Subcutaneous abdominal adipose tissue (tissue), 5 donors: ENCODE data around the gene RDH16.
"Not testable (repeated sequence)": the region's sequence is repeated elsewhere in the genome, so short reads cannot be mapped to it uniquely, and the experiment has no call there.

Source experiments
- H3K27ac ChIP-seq: one replicate; pipeline ENCODE4 v1.7.0; 2013; ENCODE audit warnings: low read depth, mild to moderate bottlenecking, inconsistent platforms, low read length, moderate library complexity
- H3K27me3 ChIP-seq, 5 donors: one replicate each; pipeline ENCODE4 v1.7.0; 2013; ENCODE audit warnings: low read length in 5 of 5, inconsistent platforms in 1 of 5; ENCODE audit not compliant: control insufficient read depth in 5 of 5, insufficient read depth in 4 of 5
- H3K36me3 ChIP-seq, 5 donors: one replicate each; pipeline ENCODE4 v1.7.0; 2013; ENCODE audit warnings: low read length in 5 of 5; ENCODE audit not compliant: control insufficient read depth in 5 of 5, insufficient read depth in 5 of 5
- H3K4me1 ChIP-seq, 5 donors: one replicate each; pipeline ENCODE4 v1.7.0; 2013; ENCODE audit warnings: low read length in 5 of 5, mild to moderate bottlenecking in 3 of 5, moderate library complexity in 1 of 5; ENCODE audit not compliant: control insufficient read depth in 5 of 5, insufficient read depth in 5 of 5
- H3K4me3 ChIP-seq, 5 donors: one replicate each; pipeline ENCODE4 v1.7.0; 2013; ENCODE audit warnings: low read length in 5 of 5, low read depth in 1 of 5
- H3K9ac ChIP-seq, 5 donors: one replicate each; pipeline ENCODE4 v1.7.0; 2013; ENCODE audit warnings: low read length in 5 of 5, mild to moderate bottlenecking in 4 of 5, moderate library complexity in 3 of 5
- H3K9me3 ChIP-seq, 5 donors: one replicate each; pipeline ENCODE4 v1.7.0; 2013; ENCODE audit warnings: low read length in 5 of 5; ENCODE audit not compliant: control insufficient read depth in 5 of 5
- donor health status: healthy.
- donor health status: healthy.
- donor health status: healthy.
- donor health status: healthy.
- donor health status: healthy.

RDH16 gene

GRCh38 chr12:56978397-56979138 lies 21.2 kb upstream of the RDH16 start:
- H3K4me1 ChIP-seq = no peaks in the 10 kb centered on the region
- no peak overlapping the region for H3K27ac ChIP-seq
- H3K9me3 ChIP-seq = no peaks in the 10 kb centered on the region
- H3K36me3 ChIP-seq = peaks cover 0 to 2% (median 0%) of the 10 kb centered on the region in 5 donors
- no peak overlapping the region for H3K9ac ChIP-seq
- no peak overlapping the region for H3K4me3 ChIP-seq
- no peaks in the 10 kb centered on the region for H3K27me3 ChIP-seq

GRCh38 chr12:56977361-56977760 lies 20.0 kb upstream of the RDH16 start:
- not testable (repeated sequence) for H3K9ac ChIP-seq, H3K4me1 ChIP-seq, H3K4me3 ChIP-seq, H3K9me3 ChIP-seq, H3K27ac ChIP-seq, H3K27me3 ChIP-seq, H3K36me3 ChIP-seq

GRCh38 chr12:56974224-56974623 lies 16.8 kb upstream of the RDH16 start:
- H3K4me3 ChIP-seq, H3K9ac ChIP-seq, H3K36me3 ChIP-seq, H3K4me1 ChIP-seq, H3K27ac ChIP-seq, H3K27me3 ChIP-seq, H3K9me3 ChIP-seq: not testable (repeated sequence)

GRCh38 chr12:56968910-56969309 lies 11.5 kb upstream of the RDH16 start:
- not testable (repeated sequence) for H3K4me3 ChIP-seq, H3K4me1 ChIP-seq, H3K27ac ChIP-seq, H3K27me3 ChIP-seq, H3K9ac ChIP-seq, H3K36me3 ChIP-seq, H3K9me3 ChIP-seq

DNA sequence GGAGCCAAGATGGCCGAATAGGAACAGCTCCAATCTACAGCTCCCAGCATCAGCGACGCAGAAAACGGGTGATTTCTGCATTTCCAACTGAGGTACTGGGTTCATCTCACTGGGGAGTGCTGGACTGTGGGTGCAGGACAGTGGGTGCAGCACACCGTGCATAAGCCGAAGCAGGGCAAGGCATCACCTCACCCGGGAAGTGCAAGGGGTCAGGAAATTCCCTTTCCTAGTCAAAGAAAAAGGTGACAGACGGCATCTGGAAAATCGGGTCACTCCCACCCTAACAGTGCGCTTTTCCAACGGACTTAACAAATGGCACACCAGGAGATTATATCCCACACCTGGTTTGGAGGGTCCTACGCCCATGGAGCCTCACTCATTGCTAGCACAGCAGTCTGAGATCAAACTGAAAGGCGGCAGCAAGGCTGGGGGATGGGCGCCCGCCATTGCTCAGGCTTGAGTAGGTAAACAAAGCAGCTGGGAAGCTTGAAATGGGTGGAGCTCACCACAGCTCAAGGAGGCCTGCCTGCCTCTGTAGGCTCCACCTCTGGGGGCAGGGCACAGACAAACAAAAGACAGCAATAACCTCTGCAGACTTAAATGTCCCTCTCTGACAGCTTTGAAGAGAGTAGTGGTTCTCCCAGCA lies 8.7 kb upstream of the RDH16 start:
- not testable (repeated sequence) for H3K36me3 ChIP-seq, H3K9ac ChIP-seq, H3K27ac ChIP-seq, H3K4me3 ChIP-seq, H3K4me1 ChIP-seq, H3K27me3 ChIP-seq, H3K9me3 ChIP-seq

DNA sequence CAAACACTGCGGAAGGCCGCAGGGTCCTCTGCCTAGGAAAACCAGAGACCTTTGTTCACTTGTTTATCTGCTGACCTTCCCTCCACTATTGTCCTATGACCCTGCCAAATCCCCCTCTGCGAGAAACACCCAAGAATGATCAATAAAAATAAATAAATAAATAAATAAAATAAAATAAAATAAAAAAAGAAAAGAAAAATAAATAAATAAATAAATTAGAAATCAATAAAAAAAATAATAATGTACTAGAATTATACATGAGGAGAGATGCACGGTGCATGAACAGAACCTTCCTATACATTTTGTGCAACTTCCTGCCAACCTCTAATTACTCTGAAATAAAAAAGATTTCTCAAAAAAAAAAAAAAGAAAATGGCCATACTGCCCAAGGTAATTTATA lies 7.7 kb upstream of the RDH16 start:
- H3K9me3 ChIP-seq, H3K27ac ChIP-seq, H3K4me1 ChIP-seq, H3K9ac ChIP-seq, H3K36me3 ChIP-seq, H3K4me3 ChIP-seq, H3K27me3 ChIP-seq: not testable (repeated sequence)

GRCh38 chr12:56963557-56963956 lies 6.1 kb upstream of the RDH16 start:
- H3K36me3 ChIP-seq, H3K9me3 ChIP-seq, H3K27ac ChIP-seq, H3K4me1 ChIP-seq, H3K27me3 ChIP-seq, H3K4me3 ChIP-seq, H3K9ac ChIP-seq: not testable (repeated sequence)

DNA sequence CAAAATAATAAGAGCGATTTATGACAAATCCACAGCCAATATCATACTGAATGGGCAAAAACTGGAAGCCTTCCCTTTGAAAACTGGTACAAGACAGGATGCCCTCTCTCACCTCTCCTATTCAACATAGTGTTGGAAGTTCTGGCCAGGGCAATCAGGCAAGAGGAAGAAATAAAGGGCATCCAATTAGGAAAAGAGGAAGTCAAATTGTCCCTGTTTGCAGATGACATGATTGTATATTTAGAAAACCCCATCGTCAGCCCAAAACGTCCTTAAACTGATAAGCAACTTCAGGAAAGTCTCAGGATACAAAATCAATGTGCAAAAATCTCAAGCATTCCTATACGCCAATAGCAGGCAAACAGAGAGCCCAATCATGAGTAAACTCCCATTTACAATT lies 4.8 kb upstream of the RDH16 start:
- not testable (repeated sequence) for H3K9ac ChIP-seq, H3K36me3 ChIP-seq, H3K27ac ChIP-seq, H3K4me3 ChIP-seq, H3K27me3 ChIP-seq, H3K4me1 ChIP-seq
- H3K9me3 ChIP-seq = peaks cover 0 to 11% (median 9%) of the 10 kb centered on the region in 5 donors

- Histone ChIP-seq H3K4me1 (peaks cover 0 to 4% (median 2%) of the 10 kb centered on the region in 5 donors), H3K27ac (no peak overlapping the region)
Observed at GRCh38 chr12:56958422-56958821, 1.0 kb upstream of the RDH16 start.

GRCh38 chr12:56955631-56956256 lies 1.7 kb downstream of the RDH16 start:
- H3K9me3 ChIP-seq = peaks cover 0 to 11% (median 9%) of the 10 kb centered on the region in 5 donors
- no peaks in the 10 kb centered on the region for H3K36me3 ChIP-seq
- no peak overlapping the region for H3K27ac ChIP-seq
- H3K4me1 ChIP-seq = peaks cover 0 to 4% (median 2%) of the 10 kb centered on the region in 5 donors
- no peak overlapping the region for H3K4me3 ChIP-seq
- no peak overlapping the region for H3K9ac ChIP-seq
- H3K27me3 ChIP-seq = no peaks in the 10 kb centered on the region

More at GRCh38 chr12:56958422-56958821, 1.0 kb upstream of the RDH16 start:
- Histone ChIP-seq H3K36me3 (no peaks in the 10 kb centered on the region), H3K9me3 (peaks cover 0 to 11% (median 9%) of the 10 kb centered on the region in 5 donors), H3K4me3 (no peak overlapping the region), H3K9ac (no peak overlapping the region), H3K27me3 (no peaks in the 10 kb centered on the region)
